Measurements from ENCODE around the gene EEPD1. TPM values are rescaled to one million over a fixed set of nuclear protein-coding genes. Genes with fewer than 3 reads are reported as not detected.
A peak's percentile ranks its signal among the peaks of the same experiment; 100 is the strongest.
"Not testable (repeated sequence)": the region's sequence is repeated elsewhere in the genome, so short reads cannot be mapped to it uniquely, and the experiment has no call there.

The EEPD1 gene
- total RNA-seq: 1 to 10 TPM; 1.4 to 3.3 TPM

- H3K36me3 Mint-ChIP-seq: no peaks in the 10 kb centered on the region
- no peaks in the 10 kb centered on the region for H3K9me3 Mint-ChIP-seq (ENCODE audit: low read depth)
- H3K27me3 Mint-ChIP-seq: peaks cover 14% of the 10 kb centered on the region
- H3K4me1 Mint-ChIP-seq: peaks cover 4% of the 10 kb centered on the region
- CTCF ChIA-PET: interaction anchor here (1.0 kb wide), 1 partner anchor 35 kb away, joined by 3 read pairs; no protein-coding TSS in a partner anchor
- ATAC-seq: peak; percentile 98
- H3K27ac Mint-ChIP-seq: peak within 1 kb of the TSS; percentile 29
- H3K4me3 Mint-ChIP-seq: peak within 1 kb of the TSS; percentile 68
- DNase-seq: peak; percentile 99
These were observed at the start of gene EEPD1 for GRCh38 chr7:36152756-36153570. Gene EEPD1 (plus strand): TSS chr7:36153254. CDS start chr7:36154325, 1,071 bp downstream.

- CTCF ChIA-PET: no interaction called here
- no peak for DNase-seq
- H3K9me3 Mint-ChIP-seq (ENCODE audit: low read depth): peaks cover 8% of the 10 kb centered on the region
- H3K4me3 Mint-ChIP-seq: no peak overlapping the region
- no peak overlapping the region for H3K27ac Mint-ChIP-seq
- H3K27me3 Mint-ChIP-seq: peaks cover 33% of the 10 kb centered on the region
- no peaks in the 10 kb centered on the region for H3K4me1 Mint-ChIP-seq
- no peaks in the 10 kb centered on the region for H3K36me3 Mint-ChIP-seq
- no peak for ATAC-seq
These were observed 49.1 kb upstream of the EEPD1 start for GRCh38 chr7:36103837-36104561.

GRCh38 chr7:36106972-36107908, 45.8 kb upstream of the EEPD1 start:
- H3K4me3 Mint-ChIP-seq; H3K9me3 Mint-ChIP-seq (ENCODE audit: low read depth); DNase-seq; CTCF ChIA-PET; ATAC-seq; H3K4me1 Mint-ChIP-seq; H3K27ac Mint-ChIP-seq; H3K36me3 Mint-ChIP-seq: not testable (repeated sequence)
- peaks cover 34% of the 10 kb centered on the region for H3K27me3 Mint-ChIP-seq

- DNase-seq: no peak
- H3K27me3 Mint-ChIP-seq: peaks cover 39% of the 10 kb centered on the region
- peaks cover 3% of the 10 kb centered on the region for H3K9me3 Mint-ChIP-seq (ENCODE audit: low read depth)
- no peak overlapping the region for H3K27ac Mint-ChIP-seq
- ATAC-seq: no peak
- no peaks in the 10 kb centered on the region for H3K36me3 Mint-ChIP-seq
- H3K4me3 Mint-ChIP-seq: no peak overlapping the region
- CTCF ChIA-PET: no interaction called here
- H3K4me1 Mint-ChIP-seq: no peaks in the 10 kb centered on the region
These were observed 45.0 kb upstream of the EEPD1 start for GRCh38 chr7:36107926-36108631.

- no peaks in the 10 kb centered on the region for H3K4me1 Mint-ChIP-seq
- no peaks in the 10 kb centered on the region for H3K36me3 Mint-ChIP-seq
- peaks cover 3% of the 10 kb centered on the region for H3K9me3 Mint-ChIP-seq (ENCODE audit: low read depth)
- no peak for ATAC-seq
- no peak for DNase-seq
- H3K27me3 Mint-ChIP-seq: peaks cover 35% of the 10 kb centered on the region
- H3K27ac Mint-ChIP-seq: no peak overlapping the region
- H3K4me3 Mint-ChIP-seq: no peak overlapping the region
- CTCF ChIA-PET: no interaction called here
These were observed 43.9 kb upstream of the EEPD1 start for GRCh38 chr7:36109013-36109627.

- Mint-ChIP-seq H3K4me3 (no peak overlapping the region), H3K9me3 (ENCODE audit: low read depth) (peaks cover 3% of the 10 kb centered on the region), H3K36me3 (no peaks in the 10 kb centered on the region), H3K27me3 (peaks cover 39% of the 10 kb centered on the region), H3K4me1 (peaks cover 9% of the 10 kb centered on the region), H3K27ac (no peak overlapping the region)
- ATAC-seq (no peak), DNase-seq (no peak)
- CTCF ChIA-PET: no interaction called here
These were observed 42.5 kb upstream of the EEPD1 start for GRCh38 chr7:36110584-36110983.

- CTCF ChIA-PET: no interaction called here
- Mint-ChIP-seq H3K4me3 (no peak overlapping the region), H3K27ac (no peak overlapping the region), H3K27me3 (peaks cover 48% of the 10 kb centered on the region), H3K36me3 (no peaks in the 10 kb centered on the region), H3K9me3 (ENCODE audit: low read depth) (no peaks in the 10 kb centered on the region), H3K4me1 (peaks cover 29% of the 10 kb centered on the region)
- DNase-seq (no peak), ATAC-seq (no peak)
These were observed 40.1 kb upstream of the EEPD1 start for GRCh38 chr7:36112969-36113368.

GRCh38 chr7:36114355-36114754, 38.7 kb upstream of the EEPD1 start:
- Mint-ChIP-seq H3K4me3 (no peak overlapping the region), H3K9me3 (ENCODE audit: low read depth) (no peaks in the 10 kb centered on the region), H3K36me3 (no peaks in the 10 kb centered on the region), H3K4me1 (peaks cover 29% of the 10 kb centered on the region), H3K27me3 (peaks cover 52% of the 10 kb centered on the region), H3K27ac (no peak overlapping the region)
- DNase-seq (no peak), ATAC-seq (no peak)
- CTCF ChIA-PET: no interaction called here

GRCh38 chr7:36115448-36116321, 37.4 kb upstream of the EEPD1 start:
- peaks cover 29% of the 10 kb centered on the region for H3K4me1 Mint-ChIP-seq
- DNase-seq (peak; percentile 90), ATAC-seq (peak; percentile 99)
- H3K36me3 Mint-ChIP-seq: no peaks in the 10 kb centered on the region
- CTCF ChIA-PET: interaction anchor here (1.6 kb wide), 1 partner anchor 171 kb away, joined by 3 read pairs; no protein-coding TSS in a partner anchor
- H3K4me3 Mint-ChIP-seq: no peak overlapping the region
- H3K9me3 Mint-ChIP-seq (ENCODE audit: low read depth): no peaks in the 10 kb centered on the region
- H3K27ac Mint-ChIP-seq: peak overlapping the region; percentile 44
- H3K27me3 Mint-ChIP-seq: peaks cover 52% of the 10 kb centered on the region

GRCh38 chr7:36116347-36117202, 36.5 kb upstream of the EEPD1 start:
- ATAC-seq (no peak), DNase-seq (no peak)
- Mint-ChIP-seq H3K9me3 (ENCODE audit: low read depth) (no peaks in the 10 kb centered on the region), H3K27ac (no peak overlapping the region), H3K4me3 (no peak overlapping the region), H3K27me3 (peaks cover 56% of the 10 kb centered on the region), H3K4me1 (peaks cover 29% of the 10 kb centered on the region), H3K36me3 (no peaks in the 10 kb centered on the region)
- CTCF ChIA-PET: interaction anchor here (1.6 kb wide), 1 partner anchor 170 kb away, joined by 3 read pairs; no protein-coding TSS in a partner anchor

All from activated CD8-positive, alpha-beta memory T cell treated with anti-CD3 and anti-CD28 coated beads, Interleukin-2, amount 10 ng/mL, durations not matched to agents 7 days and 5 days (primary cell).